H1 (cell line): ENCODE data around the gene CCNT2. TPM values are rescaled to one million over a fixed set of nuclear protein-coding genes. Genes with fewer than 3 reads are reported as not detected.

Experiments
- CTCF ChIA-PET: fragments of 300-600 bp; sonication (Branson Sonifier 250); formaldehyde crosslinking; loops from one replicate; lab custom pipeline; 2021; ENCODE audit not compliant: partially characterized antibody; lab: Charles Lee
- POLR2A ChIA-PET: fragments of 300-600 bp; sonication (Branson Sonifier 250); formaldehyde crosslinking; loops from one replicate; lab custom pipeline; 2021; ENCODE audit warnings: inconsistent platforms; ENCODE audit not compliant: partially characterized antibody; lab: Charles Lee
- DNase-seq, 2 experiments: peaks; one replicate each; pipeline versions ENCODE4 v3.0.0 to v3.0.0-alpha.2; 2010 to 2022; ENCODE audit warnings: low spot score in 2 of 2, low read depth in 1 of 2, mixed read lengths in 1 of 2
- FAIRE-seq: peaks from 2 replicates; lab custom pipeline; 2011; peaks lifted over from hg19 to GRCh38; lab: Jason Lieb, UNC
- H2AFZ ChIP-seq: 2 replicates; pipeline ENCODE4 v1.8.1; 2012; ENCODE audit warnings: low read length, inconsistent platforms
- H2AK5ac ChIP-seq: 2 replicates; pipeline ENCODE4 v1.6.1; 2013; ENCODE audit warnings: low read depth, low read length
- H2BK120ac ChIP-seq: replicated peaks from 2 replicates; pipeline ENCODE3; 2013; ENCODE audit warnings: low read depth, low read length, inconsistent platforms
- H2BK12ac ChIP-seq: 2 replicates; pipeline ENCODE4 v1.6.1; 2013; ENCODE audit warnings: low read depth, low read length
- H2BK15ac ChIP-seq: 2 replicates; pipeline ENCODE4 v1.6.1; 2013; ENCODE audit warnings: low read length
- H2BK20ac ChIP-seq: 2 replicates; pipeline ENCODE4 v1.6.1; 2013; ENCODE audit warnings: low read length
- H2BK5ac ChIP-seq: 2 replicates; pipeline ENCODE4 v1.6.1; 2013; ENCODE audit warnings: low read depth, low read length
- H3K14ac ChIP-seq: 2 replicates; pipeline ENCODE4 v1.6.1; 2013; ENCODE audit warnings: inconsistent platforms; ENCODE audit not compliant: insufficient read length
- H3K18ac ChIP-seq: 2 replicates; pipeline ENCODE4 v1.6.1; 2013; ENCODE audit warnings: low read length; ENCODE audit errors: extremely low read depth
- H3K23ac ChIP-seq: 2 replicates; pipeline ENCODE4 v1.6.1; 2013; ENCODE audit warnings: inconsistent platforms; ENCODE audit not compliant: insufficient read length
- H3K23me2 ChIP-seq: 2 replicates; pipeline ENCODE4 v1.6.1; 2013; ENCODE audit warnings: low read depth, low read length
- H3K27ac ChIP-seq: 2 replicates; pipeline ENCODE4 v1.6.1; 2011; ENCODE audit warnings: low read depth, low read length, inconsistent platforms
- H3K27me3 ChIP-seq, 4 experiments: replicated peaks in 1 of 4; 1 replicate in 1 of 4; 2 replicates in 3 of 4; pipeline versions ENCODE4 v1.6.1 to v1.8.1; 2011 to 2013; ENCODE audit warnings: low read length in 3 of 4, mild to moderate bottlenecking in 3 of 4, inconsistent platforms in 2 of 4, mixed read lengths in 2 of 4, moderate library complexity in 1 of 4; ENCODE audit not compliant: control insufficient read depth in 3 of 4, insufficient read depth in 3 of 4; ENCODE audit errors: extremely low read depth in 1 of 4
- H3K36me3 ChIP-seq, 4 experiments: 2 replicates each; pipeline versions ENCODE4 v1.6.1 to v1.8.1; 2011 to 2013; ENCODE audit warnings: mild to moderate bottlenecking in 4 of 4, low read length in 3 of 4, moderate library complexity in 2 of 4, control low read depth in 1 of 4, inconsistent platforms in 1 of 4; ENCODE audit not compliant: insufficient read depth in 4 of 4, control insufficient read depth in 2 of 4
- H3K4ac ChIP-seq: replicated peaks from 2 replicates; pipeline ENCODE3; 2013; ENCODE audit warnings: low read length, low read depth, mixed read lengths, inconsistent platforms; ENCODE audit not compliant: insufficient read length
- H3K4me1 ChIP-seq, 4 experiments: replicated peaks in 1 of 4; 1 replicate in 1 of 4; 2 replicates in 3 of 4; pipeline versions ENCODE4 v1.6.1 to v1.8.1; 2011 to 2013; ENCODE audit warnings: low read length in 3 of 4, inconsistent platforms in 2 of 4, mixed read lengths in 1 of 4; ENCODE audit not compliant: insufficient read depth in 4 of 4, control insufficient read depth in 3 of 4
- H3K4me2 ChIP-seq, 2 experiments: 2 replicates each; pipeline versions ENCODE4 v1.6.1 to v1.8.1; 2011 to 2013; ENCODE audit warnings: low read depth in 2 of 2, low read length in 2 of 2, control low read depth in 1 of 2, inconsistent platforms in 1 of 2, mild to moderate bottlenecking in 1 of 2; ENCODE audit not compliant: insufficient read depth in 1 of 2
- H3K4me3 ChIP-seq, 4 experiments: fragments of 200-600, 300-600 bp in 1 of 4; sonication (generic), shearing (Covaris generic), sonication (Bioruptor Twin) in 1 of 4; 2 replicates each; pipeline versions ENCODE4 v1.5.1 to v1.8.1; 2011 to 2016; ENCODE audit warnings: low read length in 4 of 4, low read depth in 3 of 4, control low read depth in 2 of 4, inconsistent platforms in 2 of 4, mild to moderate bottlenecking in 2 of 4, mixed read lengths in 1 of 4, moderate library complexity in 1 of 4; ENCODE audit not compliant: insufficient read depth in 2 of 4; ENCODE audit errors: extremely low read depth in 1 of 4
- H3K56ac ChIP-seq: replicated peaks from 2 replicates; pipeline ENCODE3; 2013; ENCODE audit warnings: low read depth, mild to moderate bottlenecking, mixed read lengths, low read length, inconsistent platforms; ENCODE audit not compliant: insufficient read length
- H3K79me1 ChIP-seq: 2 replicates; pipeline ENCODE4 v1.6.1; 2013; ENCODE audit warnings: low read depth, low read length, control low read depth
- H3K79me2 ChIP-seq, 2 experiments: 2 replicates each; pipeline versions ENCODE4 v1.6.1 to v1.8.1; 2012 to 2013; ENCODE audit warnings: low read length in 2 of 2, mild to moderate bottlenecking in 2 of 2, inconsistent platforms in 1 of 2; ENCODE audit not compliant: insufficient read depth in 2 of 2, control insufficient read depth in 1 of 2
- H3K9ac ChIP-seq, 4 experiments: replicated peaks in 1 of 4; 1 replicate in 1 of 4; 2 replicates in 3 of 4; pipeline versions ENCODE4 v1.6.1 to v1.8.1; 2011 to 2013; ENCODE audit warnings: low read depth in 3 of 4, low read length in 3 of 4, control low read depth in 2 of 4, mild to moderate bottlenecking in 2 of 4, moderate library complexity in 2 of 4, inconsistent platforms in 1 of 4; ENCODE audit errors: extremely low read depth in 1 of 4
- H3K9me3 ChIP-seq, 2 experiments: 2 replicates each; pipeline versions ENCODE4 v1.6.1 to v1.8.1; 2012 to 2013; ENCODE audit warnings: mild to moderate bottlenecking in 2 of 2, moderate library complexity in 2 of 2, control low read depth in 1 of 2, inconsistent platforms in 1 of 2, low read depth in 1 of 2, low read length in 1 of 2, mixed read lengths in 1 of 2; ENCODE audit not compliant: insufficient read depth in 2 of 2
- H4K20me1 ChIP-seq, 2 experiments: replicated peaks in 1 of 2; 2 replicates each; pipeline versions ENCODE3 to v1.8.1; 2011 to 2013; ENCODE audit warnings: inconsistent platforms in 2 of 2, low read length in 2 of 2, mild to moderate bottlenecking in 1 of 2; ENCODE audit not compliant: insufficient read depth in 2 of 2, control insufficient read depth in 1 of 2
- H4K5ac ChIP-seq: 2 replicates; pipeline ENCODE4 v1.6.1; 2013; ENCODE audit warnings: low read length, low read depth, mixed read lengths, inconsistent platforms; ENCODE audit not compliant: insufficient read length
- H4K8ac ChIP-seq: 2 replicates; pipeline ENCODE4 v1.8.0; 2013; ENCODE audit warnings: mild to moderate bottlenecking, moderate library complexity, low read length, inconsistent platforms; ENCODE audit not compliant: insufficient read depth; ENCODE audit errors: extremely low read depth
- H4K91ac ChIP-seq: replicated peaks from 2 replicates; pipeline ENCODE3; 2013; ENCODE audit warnings: low read length, mixed read lengths, inconsistent platforms; ENCODE audit not compliant: insufficient read length
- ASH2L ChIP-seq: fragments of 200-600, 300-600 bp; sonication (generic); IDR thresholded peaks from one replicate; pipeline ENCODE4 v1.7.1; 2017; ENCODE audit warnings: low read length
- ATF3 ChIP-seq: IDR thresholded peaks from 2 replicates; pipeline ENCODE4 v1.6.1; 2011; ENCODE audit warnings: low read depth, mild to moderate bottlenecking, low read length; ENCODE audit not compliant: insufficient read depth
- CEBPB ChIP-seq: IDR thresholded peaks from 2 replicates; pipeline ENCODE4 v1.6.1; 2012; ENCODE audit warnings: low read depth, low read length
- CREB1 ChIP-seq: IDR thresholded peaks from 2 replicates; pipeline ENCODE4 v1.6.1; 2012; ENCODE audit warnings: inconsistent platforms
- CTCF ChIP-seq, 3 experiments: IDR thresholded peaks; 1 replicate in 2 of 3; 2 replicates in 1 of 3; pipeline versions ENCODE4 v1.5.1 to v1.6.1; 2011; ENCODE audit warnings: low read length in 3 of 3, mild to moderate bottlenecking in 3 of 3, inconsistent platforms in 2 of 3, low read depth in 1 of 3, moderate library complexity in 1 of 3; ENCODE audit not compliant: insufficient read depth in 1 of 3; ENCODE audit errors: control extremely low read depth in 1 of 3
- GABPA ChIP-seq: IDR thresholded peaks from 2 replicates; pipeline ENCODE4 v1.6.1; 2011; ENCODE audit warnings: mild to moderate bottlenecking, low read length, moderate library complexity, borderline replicate concordance; ENCODE audit not compliant: insufficient read depth
- PHF8 ChIP-seq: fragments of 200-600 bp; sonication (generic); conservative IDR thresholded peaks from 2 replicates; pipeline ENCODE4 v1.7.1; 2012; ENCODE audit warnings: low read depth, mild to moderate bottlenecking, inconsistent platforms, low read length, moderate library complexity
- YY1 ChIP-seq: IDR thresholded peaks from 2 replicates; pipeline ENCODE4 v1.6.1; 2011; ENCODE audit warnings: low read depth, mild to moderate bottlenecking, low read length
- WGBS, 2 experiments: shearing (Covaris generic) in 1 of 2; methylation state at CpG; one replicate each; pipeline versions ENCODE4 v1.1.6 to v1.1.7; 2013 to 2015; ENCODE audit warnings: low lambda C conversion rate in 2 of 2, mixed read lengths in 2 of 2, inconsistent platforms in 1 of 2, low coverage in 1 of 2, missing lambda C conversion rate in 1 of 2; ENCODE audit not compliant: insufficient replicate concordance in 2 of 2, insufficient coverage in 1 of 2, insufficient read length in 1 of 2; ENCODE audit errors: extremely low coverage in 1 of 2, missing lambda C conversion rate in 1 of 2; 5-methylcytosine and 5-hydroxymethylcytosine counted together
- polyA plus RNA-seq, 7 experiments: library from polyadenylated mRNA; depleted of rRNA in 3 of 7; stranded (reverse) in 5 of 7; unstranded in 2 of 7; fragments of >200 nt in 5 of 7; fragments of 200-250 nt in 2 of 7; gene quantifications; 1 replicate in 5 of 7; 2 replicates in 1 of 7; 4 replicates in 1 of 7; pipeline versions ENCODE4 v1.2.1 to v1.2.3, GENCODE V29; 2011 to 2013; ENCODE audit warnings: missing spikeins in 2 of 7, mixed read lengths in 2 of 7
- total RNA-seq: library from RNA; stranded (reverse); fragmentation: NEBNext Ultra II Directional; extraction: Animal tissue kit (Norgen Biotek cat#: 25700); gene quantifications from 2 replicates; pipeline ENCODE4 v1.2.1, GENCODE V29; 2021

Gene CCNT2
- total and polyA plus RNA-seq, 2 of the 8 experiments (the other 6 are each of a cell fraction or from before 2014, with no cell fraction given): 13.0 to 39.7 TPM

- H2BK5ac ChIP-seq: no peak overlapping the region
- no peak overlapping the region for H3K56ac ChIP-seq
- H3K9ac ChIP-seq: no peak overlapping the region
- H2BK15ac ChIP-seq: no peak overlapping the region
- no peak overlapping the region for H3K23ac ChIP-seq
- H4K5ac ChIP-seq: no peak overlapping the region
- H3K4ac ChIP-seq: no peak overlapping the region
- H3K79me1 ChIP-seq: no peaks in the 10 kb centered on the region
- no peaks in the 10 kb centered on the region for H3K36me3 ChIP-seq
- no peak overlapping the region for H4K91ac ChIP-seq
- TF ChIP-seq CEBPB (no peak), CREB1 (no peak), PHF8 (no peak), ATF3 (no peak), CTCF (IDR thresholded peaks at IDR 0.05; ENCODE audit: control extremely low read depth in 1 of 3, insufficient read depth in 1 of 3, low read depth in 1 of 3, low read length in 3 of 3) (no peak), GABPA (no peak), YY1 (no peak), ASH2L (no peak)
- H3K4me2 ChIP-seq: no peak overlapping the region
- no peaks in the 10 kb centered on the region for H3K79me2 ChIP-seq
- no peak overlapping the region for H3K14ac ChIP-seq
- H2BK12ac ChIP-seq: no peak overlapping the region
- WGBS, 2 experiments: 94% methylated on average over 8 of the region's 8 CpGs; no CpG with 5 or more reads in 1 of the 2 experiments
- no peaks in the 10 kb centered on the region for H3K23me2 ChIP-seq
- H3K18ac ChIP-seq: no peak overlapping the region
- H2BK120ac ChIP-seq: no peak overlapping the region
- no peak overlapping the region for H3K4me3 ChIP-seq
- DNase-seq (no peak), FAIRE-seq (no peak)
- ChIA-PET POLR2A (no interaction called here), CTCF (interaction anchor here (0.8 kb wide), 2 partner anchors 16 to 60 kb away, joined by 3 read pairs; no protein-coding TSS in a partner anchor)
- H3K27me3 ChIP-seq: no peaks in the 10 kb centered on the region
- peaks cover 0 to 2% of the 10 kb centered on the region in 2 experiments for H4K20me1 ChIP-seq
- no peaks in the 10 kb centered on the region for H3K4me1 ChIP-seq
- H2AFZ ChIP-seq: no peak overlapping the region
- H3K9me3 ChIP-seq: no peaks in the 10 kb centered on the region
- H2AK5ac ChIP-seq: no peak overlapping the region
- no peak overlapping the region for H3K27ac ChIP-seq
- no peak overlapping the region for H4K8ac ChIP-seq
- H2BK20ac ChIP-seq: no peak overlapping the region
Measured at GRCh38 chr2:134869946-134870736, 48.5 kb upstream of the CCNT2 start.
